Astrocyte (in vitro differentiated cells and primary cell): ENCODE measurements around the gene ABCA3. TPM values are rescaled to one million over a fixed set of nuclear protein-coding genes. Genes with fewer than 3 reads are reported as not detected.
"Not testable (repeated sequence)": the region's sequence is repeated elsewhere in the genome, so short reads cannot be mapped to it uniquely, and the experiment has no call there.

Experiments
- DNase-seq: peaks from one replicate; pipeline ENCODE4 v3.0.0-alpha.2; 2010; ENCODE audit warnings: low read depth
- FAIRE-seq: peaks from 2 replicates; lab custom pipeline; 2011; peaks lifted over from hg19 to GRCh38; lab: Jason Lieb, UNC
- H2AFZ ChIP-seq: 2 replicates; pipeline ENCODE4 v1.6.0; 2012; ENCODE audit warnings: low read depth, low read length, inconsistent platforms
- H3K27ac ChIP-seq: 2 replicates; pipeline ENCODE4 v1.5.1; 2011; ENCODE audit warnings: low read depth, low read length, inconsistent platforms
- H3K27me3 ChIP-seq: 2 replicates; pipeline ENCODE4 v1.6.0; 2011; ENCODE audit warnings: low read length, inconsistent platforms; ENCODE audit not compliant: insufficient read depth
- H3K36me3 ChIP-seq: 2 replicates; pipeline ENCODE4 v1.5.1; 2011; ENCODE audit warnings: low read length, inconsistent platforms; ENCODE audit not compliant: insufficient read depth
- H3K4me1 ChIP-seq: 2 replicates; pipeline ENCODE4 v1.5.1; 2011; ENCODE audit warnings: low read length, inconsistent platforms; ENCODE audit not compliant: insufficient read depth
- H3K4me2 ChIP-seq: 2 replicates; pipeline ENCODE4 v1.6.0; 2012; ENCODE audit warnings: low read length, inconsistent platforms
- H3K4me3 ChIP-seq: 2 replicates; pipeline ENCODE4 v1.5.1; 2011; ENCODE audit warnings: low read depth, mild to moderate bottlenecking, low read length, inconsistent platforms; ENCODE audit not compliant: insufficient read depth
- H3K79me2 ChIP-seq: 2 replicates; pipeline ENCODE4 v1.6.0; 2012; ENCODE audit warnings: mild to moderate bottlenecking, low read length, inconsistent platforms; ENCODE audit not compliant: insufficient read depth
- H3K9ac ChIP-seq: 2 replicates; pipeline ENCODE4 v1.6.0; 2012; ENCODE audit warnings: mild to moderate bottlenecking, low read length, inconsistent platforms
- H3K9me3 ChIP-seq: 2 replicates; pipeline ENCODE4 v1.5.1; 2012; ENCODE audit warnings: low read depth, mild to moderate bottlenecking, low read length, inconsistent platforms; ENCODE audit not compliant: insufficient read depth
- H4K20me1 ChIP-seq: 2 replicates; pipeline ENCODE4 v1.6.0; 2012; ENCODE audit warnings: low read length, inconsistent platforms; ENCODE audit not compliant: insufficient read depth
- H3K27ac Mint-ChIP-seq: one replicate; pipeline ENCODE4 v1.8.0; 2021; ENCODE audit warnings: mild to moderate bottlenecking, mixed read lengths; ENCODE audit not compliant: unreplicated experiment
- H3K27me3 Mint-ChIP-seq: one replicate; pipeline ENCODE4 v1.8.0; 2021; ENCODE audit warnings: low read depth, mixed read lengths; ENCODE audit not compliant: unreplicated experiment
- H3K36me3 Mint-ChIP-seq: one replicate; pipeline ENCODE4 v1.8.0; 2021; ENCODE audit warnings: low read depth, mixed read lengths; ENCODE audit not compliant: unreplicated experiment
- H3K4me1 Mint-ChIP-seq: one replicate; pipeline ENCODE4 v1.8.0; 2021; ENCODE audit warnings: low read depth, mixed read lengths; ENCODE audit not compliant: unreplicated experiment
- H3K4me3 Mint-ChIP-seq: one replicate; pipeline ENCODE4 v1.8.0; 2021; ENCODE audit warnings: mild to moderate bottlenecking, moderate library complexity, mixed read lengths; ENCODE audit not compliant: unreplicated experiment
- H3K9me3 Mint-ChIP-seq: one replicate; pipeline ENCODE4 v1.8.0; 2021; ENCODE audit warnings: mild to moderate bottlenecking, mixed read lengths; ENCODE audit not compliant: unreplicated experiment
- CTCF ChIP-seq: IDR thresholded peaks from 2 replicates; pipeline ENCODE4 v1.5.1; 2011; ENCODE audit warnings: low read depth, mild to moderate bottlenecking, inconsistent platforms, low read length, moderate library complexity; ENCODE audit not compliant: insufficient read depth
- EZH2 ChIP-seq: IDR thresholded peaks from 2 replicates; pipeline ENCODE4 v1.6.1; 2012; ENCODE audit warnings: mild to moderate bottlenecking, low read length, inconsistent platforms; ENCODE audit not compliant: insufficient read depth
- total RNA-seq: library from RNA; stranded (reverse); gene quantifications from 2 replicates; pipeline ENCODE4 v1.2.1, GENCODE V29; 2021

ABCA3 gene
- total RNA-seq, 1 donor from 2014 or later, result 4.8 TPM

GRCh38 chr16:2388139-2388874, 47.8 kb upstream of the ABCA3 start:
- FAIRE-seq, result no peak
- H3K27me3 Mint-ChIP-seq, result no peaks in the 10 kb centered on the region
- no peaks in the 10 kb centered on the region for H4K20me1 ChIP-seq
- H3K9me3 Mint-ChIP-seq, result peaks cover 6% of the 10 kb centered on the region
- H3K4me1 ChIP-seq, result no peaks in the 10 kb centered on the region
- H3K4me3 Mint-ChIP-seq, result no peak overlapping the region
- H3K4me2 ChIP-seq, result no peak overlapping the region
- TF ChIP-seq EZH2 (no peak), CTCF (no peak)
- H3K27ac ChIP-seq, result no peak overlapping the region
- H3K9ac ChIP-seq, result no peak overlapping the region
- H3K4me1 Mint-ChIP-seq, result peaks cover 2% of the 10 kb centered on the region
- no peaks in the 10 kb centered on the region for H3K36me3 ChIP-seq
- no peaks in the 10 kb centered on the region for H3K36me3 Mint-ChIP-seq
- peaks cover 5% of the 10 kb centered on the region for H3K9me3 ChIP-seq
- H3K4me3 ChIP-seq, result no peak overlapping the region
- DNase-seq, result no peak
- H3K27ac Mint-ChIP-seq, result no peak overlapping the region
- no peaks in the 10 kb centered on the region for H3K79me2 ChIP-seq
- no peak overlapping the region for H2AFZ ChIP-seq
- H3K27me3 ChIP-seq, result peaks cover 2% of the 10 kb centered on the region

- no peak overlapping the region for H3K4me3 Mint-ChIP-seq
- Histone ChIP-seq H3K9me3 (peaks cover 5% of the 10 kb centered on the region), H3K4me2 (no peak overlapping the region), H3K79me2 (no peaks in the 10 kb centered on the region), H3K4me1 (no peaks in the 10 kb centered on the region), H4K20me1 (no peaks in the 10 kb centered on the region), H3K4me3 (no peak overlapping the region), H3K9ac (no peak overlapping the region), H3K27me3 (peaks cover 2% of the 10 kb centered on the region), H3K36me3 (no peaks in the 10 kb centered on the region), H3K27ac (no peak overlapping the region), H2AFZ (no peak overlapping the region)
- no peak for FAIRE-seq
- H3K4me1 Mint-ChIP-seq, result peaks cover 2% of the 10 kb centered on the region
- H3K9me3 Mint-ChIP-seq, result peaks cover 6% of the 10 kb centered on the region
- no peak for DNase-seq
- no peaks in the 10 kb centered on the region for H3K27me3 Mint-ChIP-seq
- no peaks in the 10 kb centered on the region for H3K36me3 Mint-ChIP-seq
- TF ChIP-seq CTCF, result peak; percentile 19
- no peak for TF ChIP-seq EZH2
- H3K27ac Mint-ChIP-seq, result no peak overlapping the region
Measured at GRCh38 chr16:2386990-2387389, 46.5 kb upstream of the ABCA3 start.

GRCh38 chr16:2385982-2386381, 45.5 kb upstream of the ABCA3 start:
- H3K4me3 ChIP-seq, H3K9ac ChIP-seq, H3K9me3 Mint-ChIP-seq, H4K20me1 ChIP-seq, H3K27ac ChIP-seq, H3K4me3 Mint-ChIP-seq, H3K4me2 ChIP-seq, H3K36me3 Mint-ChIP-seq, H3K79me2 ChIP-seq, H3K9me3 ChIP-seq, H3K36me3 ChIP-seq, H3K4me1 ChIP-seq, FAIRE-seq, H3K27me3 Mint-ChIP-seq, H3K27me3 ChIP-seq, DNase-seq, H3K27ac Mint-ChIP-seq, H2AFZ ChIP-seq, H3K4me1 Mint-ChIP-seq: not testable (repeated sequence)
